SK-N-SH (cell line): Measurements from ENCODE around the gene CISD3.
"Not testable (repeated sequence)": the region's sequence is repeated elsewhere in the genome, so short reads cannot be mapped to it uniquely, and the experiment has no call there.

ENCODE experiments used
- CTCF ChIP-seq: fragments of 200-600 bp; sonication (generic); IDR thresholded peaks from 2 replicates; pipeline ENCODE4 v1.6.1; 2017; ENCODE audit warnings: antibody characterized with exemption, mild to moderate bottlenecking, moderate library complexity
- EP300 ChIP-seq, 2 experiments: IDR thresholded peaks; 2 replicates each; pipeline versions ENCODE4 v1.4.0 to v1.6.1; 2012; ENCODE audit warnings: borderline replicate concordance in 1 of 2, low read depth in 1 of 2, low read length in 1 of 2
- GABPA ChIP-seq: IDR thresholded peaks from 2 replicates; pipeline ENCODE4 v1.4.0; 2012; ENCODE audit warnings: low read depth, mild to moderate bottlenecking
- MAX ChIP-seq: IDR thresholded peaks from 2 replicates; pipeline ENCODE4 v1.4.0; 2012; ENCODE audit warnings: low read depth
- RAD21 ChIP-seq: IDR thresholded peaks from 2 replicates; pipeline ENCODE4 v1.6.1; 2012; ENCODE audit warnings: mild to moderate bottlenecking, low read length
- REST ChIP-seq: IDR thresholded peaks from 2 replicates; pipeline ENCODE4 v1.6.1; 2012; ENCODE audit warnings: mild to moderate bottlenecking, low read depth, low read length, moderate library complexity
- TEAD4 ChIP-seq: IDR thresholded peaks from 2 replicates; pipeline ENCODE4 v1.4.0; 2012; ENCODE audit warnings: mild to moderate bottlenecking, borderline replicate concordance; ENCODE audit not compliant: insufficient read depth
- YY1 ChIP-seq: IDR thresholded peaks from 2 replicates; pipeline ENCODE4 v1.4.0; 2012; ENCODE audit warnings: low read depth, mild to moderate bottlenecking
- ZBTB33 ChIP-seq: IDR thresholded peaks from 2 replicates; pipeline ENCODE4 v1.4.0; 2012; ENCODE audit warnings: low read depth, borderline replicate concordance

- not testable (repeated sequence) for TF ChIP-seq CTCF; EP300 (IDR thresholded peaks at IDR 0.05; ENCODE audit: borderline replicate concordance in 1 of 2, low read depth in 1 of 2, low read length in 1 of 2); RAD21; GABPA; YY1; ZBTB33; MAX; TEAD4; REST
Measured at GRCh38 chr17:38726145-38726544, 4.0 kb upstream of the CISD3 start.
